CD14-positive monocyte (primary cell): ENCODE measurements around the gene PECR. TPM values are rescaled to one million over a fixed set of nuclear protein-coding genes. Genes with fewer than 3 reads are reported as not detected.

Experiments
- DNase-seq, 3 donors: peaks; one replicate each; pipeline ENCODE4 v3.0.0-alpha.2; 2011 to 2022
- H2AFZ ChIP-seq: 2 replicates; pipeline ENCODE4 v1.6.0; 2012; ENCODE audit warnings: mild to moderate bottlenecking, low read depth, low read length, inconsistent platforms; ENCODE audit not compliant: insufficient read depth, poor library complexity, severe bottlenecking
- H3K27ac ChIP-seq, 2 donors: 1 replicate in 1 of 2; 2 replicates in 1 of 2; pipeline ENCODE4 v1.5.1; 2012 to 2013; ENCODE audit warnings: low read length in 2 of 2, control low read depth in 1 of 2, inconsistent platforms in 1 of 2, low read depth in 1 of 2, mild to moderate bottlenecking in 1 of 2
- H3K27me3 ChIP-seq, 2 donors: one replicate each; pipeline versions ENCODE4 v1.6.0 to v1.6.1; 2011 to 2013; ENCODE audit warnings: low read length in 2 of 2; ENCODE audit not compliant: control insufficient read depth in 2 of 2, insufficient read depth in 2 of 2
- H3K36me3 ChIP-seq, 2 donors: replicated peaks in 1 of 2; 1 replicate in 1 of 2; 2 replicates in 1 of 2; pipeline versions ENCODE4 v1.5.1 to v1.6.1; 2012 to 2013; ENCODE audit warnings: low read length in 2 of 2, control low read depth in 1 of 2, inconsistent platforms in 1 of 2, mild to moderate bottlenecking in 1 of 2; ENCODE audit not compliant: insufficient read depth in 2 of 2, control insufficient read depth in 1 of 2
- H3K4me1 ChIP-seq, 2 donors: 1 replicate in 1 of 2; 2 replicates in 1 of 2; pipeline versions ENCODE4 v1.5.1 to v1.6.1; 2012 to 2013; ENCODE audit warnings: low read length in 2 of 2, control low read depth in 1 of 2, inconsistent platforms in 1 of 2, mild to moderate bottlenecking in 1 of 2, moderate library complexity in 1 of 2; ENCODE audit not compliant: insufficient read depth in 2 of 2, control insufficient read depth in 1 of 2
- H3K4me2 ChIP-seq: replicated peaks from 2 replicates; pipeline ENCODE3; 2012; ENCODE audit warnings: low read length, moderate library complexity, mild to moderate bottlenecking; ENCODE audit not compliant: poor library complexity, severe bottlenecking; ENCODE audit errors: extremely low read depth
- H3K4me3 ChIP-seq, 3 experiments: fragments of 200-600 bp in 1 of 3; sonication (generic) in 1 of 3; replicated peaks in 1 of 3; 1 replicate in 2 of 3; 2 replicates in 1 of 3; pipeline ENCODE4 v1.5.1; 2011 to 2013; ENCODE audit warnings: low read length in 3 of 3, mild to moderate bottlenecking in 3 of 3, control low read depth in 2 of 3, low read depth in 2 of 3, inconsistent platforms in 1 of 3, moderate library complexity in 1 of 3
- H3K79me2 ChIP-seq: 2 replicates; pipeline ENCODE4 v1.6.0; 2012; ENCODE audit warnings: mild to moderate bottlenecking, control low read depth, inconsistent platforms, low read length, moderate library complexity; ENCODE audit not compliant: insufficient read depth
- H3K9ac ChIP-seq: 2 replicates; pipeline ENCODE4 v1.6.0; 2017; ENCODE audit warnings: low read length, mild to moderate bottlenecking; ENCODE audit not compliant: insufficient read depth, poor library complexity, severe bottlenecking
- H3K9me3 ChIP-seq, 2 donors: replicated peaks in 1 of 2; 1 replicate in 1 of 2; 2 replicates in 1 of 2; pipeline versions ENCODE4 v1.5.1 to v1.6.1; 2012 to 2013; ENCODE audit warnings: low read length in 2 of 2, control low read depth in 1 of 2; ENCODE audit not compliant: control insufficient read depth in 1 of 2, insufficient read depth in 1 of 2
- H4K20me1 ChIP-seq: 2 replicates; pipeline ENCODE4 v1.6.0; 2012; ENCODE audit warnings: mild to moderate bottlenecking, low read length, control low read depth, moderate library complexity; ENCODE audit not compliant: insufficient read depth
- H3K27ac Mint-ChIP-seq, 7 donors: one replicate each; pipeline ENCODE4 v1.8.0; 2020; ENCODE audit warnings: mild to moderate bottlenecking in 7 of 7, mixed read lengths in 7 of 7, moderate library complexity in 6 of 7, inconsistent platforms in 2 of 7
- H3K27me3 Mint-ChIP-seq, 3 donors: one replicate each; pipeline ENCODE4 v1.8.0; 2021 to 2022; ENCODE audit warnings: low read depth in 3 of 3, mild to moderate bottlenecking in 3 of 3, mixed read lengths in 3 of 3, moderate library complexity in 3 of 3, inconsistent platforms in 1 of 3
- H3K36me3 Mint-ChIP-seq, 2 donors: one replicate each; pipeline ENCODE4 v1.8.0; 2020; ENCODE audit warnings: mixed read lengths in 2 of 2, inconsistent platforms in 1 of 2, mild to moderate bottlenecking in 1 of 2
- H3K4me1 Mint-ChIP-seq: one replicate; pipeline ENCODE4 v1.8.0; 2020; ENCODE audit warnings: mild to moderate bottlenecking, mixed read lengths
- H3K4me3 Mint-ChIP-seq, 2 donors: one replicate each; pipeline ENCODE4 v1.8.0; 2020; ENCODE audit warnings: mild to moderate bottlenecking in 2 of 2, mixed read lengths in 2 of 2, moderate library complexity in 1 of 2
- H3K9me3 Mint-ChIP-seq, 7 donors: one replicate each; pipeline ENCODE4 v1.8.0; 2020 to 2022; ENCODE audit warnings: mixed read lengths in 7 of 7, mild to moderate bottlenecking in 6 of 7, moderate library complexity in 6 of 7, inconsistent platforms in 2 of 7
- CTCF ChIP-seq: fragments of 200-600 bp; IDR thresholded peaks from one replicate; pipeline ENCODE4 v1.8.0; 2022; ENCODE audit warnings: antibody characterized with exemption, mild to moderate bottlenecking
- WGBS: methylation state at CpG from one replicate; pipeline ENCODE4 v1.1.5; 2013; ENCODE audit warnings: missing lambda C conversion rate; ENCODE audit not compliant: insufficient coverage; 5-methylcytosine and 5-hydroxymethylcytosine counted together
- intact Hi-C, 2 donors: fragments of 100-400 bp; cut with micrococcal nuclease; formaldehyde crosslinking; loops; one replicate each; pipeline versions ENCODE4 v1.15.0 to v1.15.1; 2023
- polyA plus RNA-seq, 3 donors: library from polyadenylated mRNA; depleted of rRNA in 1 of 3; unstranded in 2 of 3; stranded (reverse) in 1 of 3; fragments of 300-500 nt in 2 of 3; fragments of >200 nt in 1 of 3; fragmentation: Illumina TruSeq in 2 of 3; gene quantifications; 1 replicate in 2 of 3; 2 replicates in 1 of 3; pipeline ENCODE4 v1.2.3, GENCODE V29; 2012 to 2021

Gene PECR
- polyA plus RNA-seq, 3 donors: 7.4 to 16.9 (median 12.3) TPM

- peaks cover 68% of the 10 kb centered on the region for H4K20me1 ChIP-seq
- Mint-ChIP-seq H3K27ac (no peak overlapping the region), H3K9me3 (no peaks in the 10 kb centered on the region), H3K27me3 (no peaks in the 10 kb centered on the region), H3K4me1 (peaks cover 21% of the 10 kb centered on the region), H3K4me3 (no peak overlapping the region), H3K36me3 (peaks cover 72 to 80% of the 10 kb centered on the region in 2 donors)
- no peak overlapping the region for H2AFZ ChIP-seq
- no CpG with 5 or more reads among the region's 1 CpG for WGBS
- no peaks in the 10 kb centered on the region for H3K9me3 ChIP-seq
- peaks cover 80 to 87% of the 10 kb centered on the region in 2 donors for H3K36me3 ChIP-seq
- H3K4me3 ChIP-seq: no peak overlapping the region
- H3K27ac ChIP-seq: peak overlapping the region in 1 of 2 donors; percentile 28
- H3K27me3 ChIP-seq: no peaks in the 10 kb centered on the region
- DNase-seq: no peak
- no peak for TF ChIP-seq CTCF
- H3K9ac ChIP-seq: no peak overlapping the region
- H3K79me2 ChIP-seq: peaks cover 94% of the 10 kb centered on the region
- intact Hi-C loops: loop anchor here (5.0 to 10.0 kb wide), 2 partner anchors 296 to 298 kb away; partner anchors contain the start of gene SMARCAL1 (in 2 of the 2)
- no peak overlapping the region for H3K4me2 ChIP-seq
- peaks cover 9 to 25% of the 10 kb centered on the region in 2 donors for H3K4me1 ChIP-seq
These were observed 34.8 kb upstream of the PECR start for GRCh38 chr2:216116418-216116817.

GRCh38 chr2:216114714-216115531 is 33.3 kb upstream of the PECR start:
- Histone ChIP-seq H3K4me1 (peaks cover 22 to 40% of the 10 kb centered on the region in 2 donors), H3K27ac (peak overlapping the region; percentile 80 to 97), H4K20me1 (peaks cover 63% of the 10 kb centered on the region), H3K36me3 (peaks cover 69 to 77% of the 10 kb centered on the region in 2 donors), H3K79me2 (peaks cover 95% of the 10 kb centered on the region), H3K9ac (peak overlapping the region; percentile 87), H3K4me3 (peak overlapping the region; percentile 68 to 86 (median 82)), H2AFZ (peak overlapping the region; percentile 89), H3K4me2 (peak overlapping the region; percentile 78), H3K9me3 (no peaks in the 10 kb centered on the region), H3K27me3 (no peaks in the 10 kb centered on the region)
- peaks cover 68 to 74% of the 10 kb centered on the region in 2 donors for H3K36me3 Mint-ChIP-seq
- peaks cover 36% of the 10 kb centered on the region for H3K4me1 Mint-ChIP-seq
- no peaks in the 10 kb centered on the region for H3K9me3 Mint-ChIP-seq
- H3K27ac Mint-ChIP-seq: peak overlapping the region; percentile 96 to 100 (median 99)
- WGBS: 0% methylated on average over 13 of the region's 29 CpGs
- intact Hi-C loops: loop anchor here (5.0 to 10.0 kb wide), 2 partner anchors 297 to 300 kb away; partner anchors contain the start of gene SMARCAL1 (in 2 of the 2)
- peak overlapping the region; percentile 84 to 96 for H3K4me3 Mint-ChIP-seq
- no peaks in the 10 kb centered on the region for H3K27me3 Mint-ChIP-seq
- TF ChIP-seq CTCF: peak; percentile 93
- peak; percentile 98 to 100 (median 99) for DNase-seq
